Measurements from ENCODE around the gene ATP6V0B.

Gene ATP6V0B

DNA sequence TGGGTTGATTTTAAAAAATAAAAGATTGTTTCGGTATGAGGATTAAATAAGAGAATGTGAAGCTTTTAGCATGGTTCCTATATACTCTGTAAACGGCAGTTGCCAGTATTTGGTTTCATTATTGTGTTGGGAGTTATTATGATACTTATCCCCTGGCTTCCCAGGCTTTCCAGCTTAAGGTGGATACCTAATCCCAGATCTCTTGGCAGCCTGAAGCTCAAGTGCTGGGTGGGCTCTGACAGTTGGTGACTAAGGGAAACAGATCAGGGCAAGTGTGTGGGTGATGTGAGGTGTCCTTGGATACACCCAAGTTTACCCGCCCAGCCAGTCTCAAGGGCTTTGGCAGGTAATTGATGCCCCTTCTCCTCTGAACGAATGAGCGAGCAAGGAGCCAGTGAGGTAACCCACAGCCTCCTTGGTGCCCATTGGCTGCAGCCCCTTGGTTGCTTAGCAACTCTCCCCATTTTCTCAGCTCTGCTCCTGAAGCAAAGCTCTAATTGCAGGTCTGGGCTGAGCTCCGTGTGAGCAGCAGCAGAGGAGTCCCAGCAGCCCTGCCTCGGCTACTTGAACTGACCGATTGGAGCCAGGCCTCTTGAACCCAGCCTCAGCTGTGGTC lies 21.9 kb upstream of the ATP6V0B start:
- H3K36me3 Mint-ChIP-seq (ENCODE audit: low read depth), result peaks cover 63% of the 10 kb centered on the region
- no peaks in the 10 kb centered on the region for H3K9me3 Mint-ChIP-seq
- peak overlapping the region; percentile 25 for H3K27ac Mint-ChIP-seq
- no peak overlapping the region for H3K4me3 Mint-ChIP-seq
- H3K4me1 Mint-ChIP-seq (ENCODE audit: low read depth), result peaks cover 38% of the 10 kb centered on the region
- no peaks in the 10 kb centered on the region for H3K27me3 Mint-ChIP-seq
- intact Hi-C loops (cut with micrococcal nuclease), result no loop called here

- Mint-ChIP-seq H3K36me3 (ENCODE audit: low read depth) (peaks cover 68% of the 10 kb centered on the region), H3K27ac (peak overlapping the region; percentile 25), H3K4me1 (ENCODE audit: low read depth) (peaks cover 33% of the 10 kb centered on the region), H3K4me3 (no peak overlapping the region), H3K27me3 (no peaks in the 10 kb centered on the region), H3K9me3 (no peaks in the 10 kb centered on the region)
- intact Hi-C loops (cut with micrococcal nuclease), result no loop called here
These were observed 21.4 kb upstream of the ATP6V0B start for GRCh38 chr1:43953361-43953760.

GRCh38 chr1:43954036-43954435 lies 20.7 kb upstream of the ATP6V0B start:
- Mint-ChIP-seq H3K4me1 (ENCODE audit: low read depth) (peaks cover 26% of the 10 kb centered on the region), H3K27me3 (no peaks in the 10 kb centered on the region), H3K9me3 (no peaks in the 10 kb centered on the region), H3K4me3 (no peak overlapping the region), H3K27ac (no peak overlapping the region), H3K36me3 (ENCODE audit: low read depth) (peaks cover 71% of the 10 kb centered on the region)
- intact Hi-C loops (cut with micrococcal nuclease), result no loop called here

GRCh38 chr1:43956234-43956633 lies 18.5 kb upstream of the ATP6V0B start:
- Mint-ChIP-seq H3K4me3 (no peak overlapping the region), H3K36me3 (ENCODE audit: low read depth) (peaks cover 68% of the 10 kb centered on the region), H3K9me3 (no peaks in the 10 kb centered on the region), H3K27ac (no peak overlapping the region), H3K27me3 (no peaks in the 10 kb centered on the region), H3K4me1 (ENCODE audit: low read depth) (peaks cover 5% of the 10 kb centered on the region)
- intact Hi-C loops (cut with micrococcal nuclease), result no loop called here

- Mint-ChIP-seq H3K4me1 (ENCODE audit: low read depth) (peaks cover 5% of the 10 kb centered on the region), H3K27me3 (no peaks in the 10 kb centered on the region), H3K4me3 (no peak overlapping the region), H3K9me3 (no peaks in the 10 kb centered on the region), H3K36me3 (ENCODE audit: low read depth) (peaks cover 71% of the 10 kb centered on the region), H3K27ac (no peak overlapping the region)
- intact Hi-C loops (cut with micrococcal nuclease), result no loop called here
These were observed 17.2 kb upstream of the ATP6V0B start for GRCh38 chr1:43957407-43958040.

GRCh38 chr1:43958351-43959255 lies 16.2 kb upstream of the ATP6V0B start:
- intact Hi-C loops (cut with micrococcal nuclease), result no loop called here
- Mint-ChIP-seq H3K4me1 (ENCODE audit: low read depth) (peaks cover 6% of the 10 kb centered on the region), H3K27me3 (no peaks in the 10 kb centered on the region), H3K27ac (no peak overlapping the region), H3K4me3 (no peak overlapping the region), H3K9me3 (no peaks in the 10 kb centered on the region), H3K36me3 (ENCODE audit: low read depth) (peaks cover 73% of the 10 kb centered on the region)

DNA sequence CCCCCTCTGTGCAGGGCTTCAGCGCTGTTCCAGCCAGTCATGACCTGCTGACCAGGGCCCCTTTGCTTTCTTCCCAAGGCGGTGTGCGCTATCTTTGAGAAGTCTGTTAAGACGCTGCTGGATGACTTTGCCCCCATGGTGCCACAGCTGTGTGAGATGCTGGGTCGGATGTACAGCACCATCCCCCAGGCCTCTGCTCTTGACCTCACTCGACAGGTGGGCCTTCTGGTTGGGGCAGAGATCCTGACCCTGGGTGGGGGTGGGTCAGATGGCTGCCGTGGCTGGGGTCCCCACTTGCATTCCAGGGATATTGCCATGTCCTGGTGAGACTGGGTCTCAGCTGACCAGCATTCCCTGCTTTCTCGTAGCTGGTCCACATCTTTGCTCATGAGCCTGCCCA lies 14.0 kb upstream of the ATP6V0B start:
- H3K27ac Mint-ChIP-seq, result no peak overlapping the region
- H3K36me3 Mint-ChIP-seq (ENCODE audit: low read depth), result peaks cover 62% of the 10 kb centered on the region
- no peaks in the 10 kb centered on the region for H3K27me3 Mint-ChIP-seq
- no peaks in the 10 kb centered on the region for H3K9me3 Mint-ChIP-seq
- no peak overlapping the region for H3K4me3 Mint-ChIP-seq
- intact Hi-C loops (cut with micrococcal nuclease), result no loop called here
- H3K4me1 Mint-ChIP-seq (ENCODE audit: low read depth), result peaks cover 6% of the 10 kb centered on the region

GRCh38 chr1:43961692-43962091 lies 13.1 kb upstream of the ATP6V0B start:
- H3K9me3 Mint-ChIP-seq, result no peaks in the 10 kb centered on the region
- intact Hi-C loops (cut with micrococcal nuclease), result no loop called here
- peaks cover 53% of the 10 kb centered on the region for H3K36me3 Mint-ChIP-seq (ENCODE audit: low read depth)
- H3K4me1 Mint-ChIP-seq (ENCODE audit: low read depth), result peaks cover 6% of the 10 kb centered on the region
- no peak overlapping the region for H3K4me3 Mint-ChIP-seq
- no peaks in the 10 kb centered on the region for H3K27me3 Mint-ChIP-seq
- H3K27ac Mint-ChIP-seq, result no peak overlapping the region

- Mint-ChIP-seq H3K4me3 (no peak overlapping the region), H3K36me3 (ENCODE audit: low read depth) (peaks cover 47% of the 10 kb centered on the region)
These were observed 12.4 kb upstream of the ATP6V0B start for GRCh38 chr1:43962324-43962723.

GRCh38 chr1:43963006-43963405 lies 11.8 kb upstream of the ATP6V0B start:
- Mint-ChIP-seq H3K27ac (no peak overlapping the region), H3K4me3 (no peak overlapping the region), H3K4me1 (ENCODE audit: low read depth) (peaks cover 6% of the 10 kb centered on the region), H3K9me3 (no peaks in the 10 kb centered on the region), H3K27me3 (no peaks in the 10 kb centered on the region), H3K36me3 (ENCODE audit: low read depth) (peaks cover 40% of the 10 kb centered on the region)
- intact Hi-C loops (cut with micrococcal nuclease), result no loop called here

More at GRCh38 chr1:43962324-43962723, 12.4 kb upstream of the ATP6V0B start:
- Mint-ChIP-seq H3K9me3 (no peaks in the 10 kb centered on the region), H3K4me1 (ENCODE audit: low read depth) (peaks cover 6% of the 10 kb centered on the region), H3K27ac (no peak overlapping the region), H3K27me3 (no peaks in the 10 kb centered on the region)
- intact Hi-C loops (cut with micrococcal nuclease), result no loop called here

DNA sequence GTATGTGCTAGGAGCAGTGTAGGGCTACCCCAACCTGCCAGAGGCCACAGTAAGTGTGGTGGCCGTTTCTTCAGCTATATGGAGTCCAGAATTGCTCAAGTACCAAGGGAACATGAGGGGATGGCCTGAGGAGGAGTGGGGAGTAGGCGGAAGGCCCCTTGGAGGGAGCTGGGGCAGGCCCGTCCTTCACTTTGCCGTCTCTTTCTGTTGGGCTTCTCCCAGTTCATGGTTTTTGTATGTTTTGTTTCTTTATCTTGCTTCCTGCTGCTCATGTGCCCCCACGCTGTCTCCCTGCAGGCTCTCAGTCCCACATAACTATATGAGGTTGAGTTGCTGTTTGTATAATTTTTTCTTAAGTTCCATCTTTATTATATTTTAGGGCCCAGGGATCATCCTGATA lies 10.9 kb upstream of the ATP6V0B start:
- Mint-ChIP-seq H3K36me3 (ENCODE audit: low read depth) (peaks cover 31% of the 10 kb centered on the region), H3K27me3 (no peaks in the 10 kb centered on the region), H3K4me3 (no peak overlapping the region), H3K4me1 (ENCODE audit: low read depth) (peaks cover 6% of the 10 kb centered on the region), H3K9me3 (no peaks in the 10 kb centered on the region), H3K27ac (no peak overlapping the region)
- intact Hi-C loops (cut with micrococcal nuclease), result no loop called here

DNA sequence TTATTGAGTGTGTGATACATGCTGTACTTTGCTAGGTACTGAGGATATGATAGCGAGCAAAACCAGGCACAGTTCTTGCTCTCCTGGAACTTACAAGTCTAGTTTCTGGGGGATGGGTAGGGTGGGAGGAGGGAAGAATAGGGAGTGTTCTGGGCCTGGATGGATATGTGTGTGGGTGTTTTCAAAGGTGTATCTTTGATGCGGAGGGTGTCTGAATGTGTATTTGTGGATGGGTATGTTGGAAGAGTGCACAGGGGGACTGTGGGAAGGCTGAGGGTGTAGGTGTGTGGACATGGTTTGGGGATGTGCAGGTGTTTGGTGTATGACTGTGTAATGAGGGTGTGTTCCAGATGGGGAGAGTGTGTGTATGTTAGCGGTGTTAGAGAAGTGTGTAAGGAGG lies 9.4 kb upstream of the ATP6V0B start:
- Mint-ChIP-seq H3K9me3 (no peaks in the 10 kb centered on the region), H3K4me3 (no peak overlapping the region), H3K27me3 (no peaks in the 10 kb centered on the region), H3K27ac (no peak overlapping the region), H3K36me3 (ENCODE audit: low read depth) (peaks cover 23% of the 10 kb centered on the region), H3K4me1 (ENCODE audit: low read depth) (peaks cover 15% of the 10 kb centered on the region)
- intact Hi-C loops (cut with micrococcal nuclease), result no loop called here

DNA sequence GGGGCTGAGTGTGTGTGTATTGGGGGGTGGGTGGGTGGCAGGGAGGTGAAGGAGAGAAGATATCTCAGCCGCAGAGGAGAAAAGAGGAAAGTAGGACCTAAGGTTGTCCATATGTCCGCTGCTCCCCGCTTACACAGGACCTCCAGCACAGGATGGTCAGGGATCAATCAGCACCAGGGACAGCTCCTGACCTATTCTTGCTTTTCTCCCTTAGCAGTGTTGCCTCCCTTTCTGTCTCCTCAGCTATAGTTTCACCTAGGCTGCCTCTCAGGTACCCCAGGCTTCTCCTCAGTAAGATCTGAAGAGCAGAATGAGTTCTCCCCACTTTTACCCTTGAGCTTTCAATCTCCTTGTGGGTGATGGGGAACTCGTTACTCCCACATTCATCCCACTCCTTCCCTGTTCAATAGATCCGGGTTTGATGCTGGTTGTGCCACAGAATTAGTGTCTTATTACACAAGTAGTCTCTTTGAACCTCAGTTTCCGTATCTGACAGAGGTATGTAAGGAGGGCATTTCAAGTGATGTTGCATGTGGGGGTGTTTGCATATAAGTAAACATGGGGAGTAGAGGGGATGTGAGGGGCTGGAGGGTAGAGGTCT lies 6.3 kb upstream of the ATP6V0B start:
- no peak overlapping the region for H3K27ac Mint-ChIP-seq
- no peaks in the 10 kb centered on the region for H3K9me3 Mint-ChIP-seq
- peaks cover 23% of the 10 kb centered on the region for H3K4me1 Mint-ChIP-seq (ENCODE audit: low read depth)
- intact Hi-C loops (cut with micrococcal nuclease), result no loop called here
- no peak overlapping the region for H3K4me3 Mint-ChIP-seq
- H3K36me3 Mint-ChIP-seq (ENCODE audit: low read depth), result peaks cover 19% of the 10 kb centered on the region
- no peaks in the 10 kb centered on the region for H3K27me3 Mint-ChIP-seq

DNA sequence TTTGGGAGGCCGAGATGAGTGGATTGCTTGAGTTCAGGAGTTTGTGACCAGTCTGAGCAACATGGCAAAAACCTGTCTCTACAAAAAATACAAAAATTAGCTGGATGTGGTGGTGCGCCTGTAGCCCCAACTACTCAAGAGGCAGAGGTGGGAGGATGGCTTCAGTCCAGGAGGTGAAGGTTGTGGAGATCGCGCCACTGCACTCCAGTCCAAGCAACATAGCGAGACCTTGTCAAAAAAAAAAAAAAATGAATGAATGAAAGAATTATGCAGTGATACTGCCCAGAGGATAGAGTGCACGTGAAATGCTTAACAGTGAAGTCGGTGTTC lies 5.4 kb upstream of the ATP6V0B start:
- peak overlapping the region; percentile 41 for H3K4me3 Mint-ChIP-seq
- H3K27me3 Mint-ChIP-seq, result no peaks in the 10 kb centered on the region
- H3K27ac Mint-ChIP-seq, result no peak overlapping the region
- peaks cover 32% of the 10 kb centered on the region for H3K4me1 Mint-ChIP-seq (ENCODE audit: low read depth)
- peaks cover 22% of the 10 kb centered on the region for H3K36me3 Mint-ChIP-seq (ENCODE audit: low read depth)
- intact Hi-C loops (cut with micrococcal nuclease), result loop anchor here (1.0 kb wide), 1 partner anchor 23 kb away; the partner anchor contains the start of gene IPO13
- H3K9me3 Mint-ChIP-seq, result no peaks in the 10 kb centered on the region

Data from dendritic cell treated with granulocyte-macrophage colony-stimulating factor and Interleukin-4, amounts not matched to agents 40 ng/mL and 50 ng/mL, for 4 days (primary cell).